HG02943 (cell line): Measurements from ENCODE around the gene TEX29.

Source experiments
- ATAC-seq: cut with Tn5 transposase; IDR thresholded peaks from one replicate; pipeline ENCODE4 v1.9.1; 2021; ENCODE audit warnings: mild to moderate bottlenecking, low read depth, moderate library complexity; ENCODE audit not compliant: unreplicated experiment

TEX29 gene

GRCh38 chr13:111337741-111338140 is 17.3 kb downstream of the TEX29 start:
- no peak for ATAC-seq

- no peak for ATAC-seq
Observed at GRCh38 chr13:111338841-111339240, 18.4 kb downstream of the TEX29 start.

- ATAC-seq: no peak
Observed at GRCh38 chr13:111339366-111340143, 19.1 kb downstream of the TEX29 start.

GRCh38 chr13:111341886-111342285 is 21.4 kb downstream of the TEX29 start:
- no peak for ATAC-seq

GRCh38 chr13:111342721-111343120 is 22.3 kb downstream of the TEX29 start:
- no peak for ATAC-seq

GRCh38 chr13:111343186-111343805 is 22.9 kb downstream of the TEX29 start:
- ATAC-seq: no peak

GRCh38 chr13:111344471-111345191 is 24.2 kb downstream of the TEX29 start:
- no peak for ATAC-seq

- no peak for ATAC-seq
Observed at GRCh38 chr13:111345682-111346081, 25.2 kb downstream of the TEX29 start.

- ATAC-seq: no peak
Observed at GRCh38 chr13:111346101-111346680, 25.7 kb downstream of the TEX29 start.

GRCh38 chr13:111347438-111347837 is 27.0 kb downstream of the TEX29 start:
- ATAC-seq: no peak

- ATAC-seq: no peak
Observed at GRCh38 chr13:111353508-111353907, 33.1 kb downstream of the TEX29 start.

- no peak for ATAC-seq
Observed at GRCh38 chr13:111354789-111355188, 34.3 kb downstream of the TEX29 start.

- ATAC-seq: no peak
Observed at GRCh38 chr13:111356795-111357194, 36.4 kb downstream of the TEX29 start.

GRCh38 chr13:111359237-111359915 is 38.9 kb downstream of the TEX29 start:
- ATAC-seq: no peak

GRCh38 chr13:111359930-111360329 is 39.5 kb downstream of the TEX29 start:
- no peak for ATAC-seq

- ATAC-seq: no peak
Observed at GRCh38 chr13:111360452-111360851, 40.0 kb downstream of the TEX29 start.

GRCh38 chr13:111361046-111361872 is 40.8 kb downstream of the TEX29 start:
- ATAC-seq: no peak

- no peak for ATAC-seq
Observed at GRCh38 chr13:111361873-111362648, 41.6 kb downstream of the TEX29 start.

- ATAC-seq: no peak
Observed at GRCh38 chr13:111363121-111363520, 42.7 kb downstream of the TEX29 start.
